Activated T-helper 17 cell treated with anti-CD3 and anti-CD28 coated beads, Interleukin-2, amount 50 U/mL, for 72 hours (primary cell): ENCODE measurements around the gene CDKL2. TPM values are rescaled to one million over a fixed set of nuclear protein-coding genes. Genes with fewer than 3 reads are reported as not detected.
"Not testable (repeated sequence)": the region's sequence is repeated elsewhere in the genome, so short reads cannot be mapped to it uniquely, and the experiment has no call there.

Experiments
- ATAC-seq: fragments of 150-1000 bp; cut with Tn5 transposase; replicated peaks from 2 replicates; pipeline ENCODE4 v1.10.0; 2021; ENCODE audit warnings: mild to moderate bottlenecking, moderate library complexity
- H3K27ac Mint-ChIP-seq: one replicate; pipeline ENCODE4 v1.8.0; 2022; ENCODE audit warnings: mixed read lengths
- H3K27me3 Mint-ChIP-seq: one replicate; pipeline ENCODE4 v1.8.0; 2022; ENCODE audit warnings: mixed read lengths
- H3K36me3 Mint-ChIP-seq: one replicate; pipeline ENCODE4 v1.8.0; 2022; ENCODE audit warnings: low read depth, mild to moderate bottlenecking, mixed read lengths
- H3K4me1 Mint-ChIP-seq: one replicate; pipeline ENCODE4 v1.8.0; 2022; ENCODE audit warnings: mixed read lengths
- H3K4me3 Mint-ChIP-seq: one replicate; pipeline ENCODE4 v1.8.0; 2022; ENCODE audit warnings: mild to moderate bottlenecking, mixed read lengths
- H3K9me3 Mint-ChIP-seq: one replicate; pipeline ENCODE4 v1.8.0; 2022; ENCODE audit warnings: mixed read lengths
- total RNA-seq, 2 donors: library from RNA; stranded (reverse); gene quantifications; one replicate each; pipeline ENCODE4 v1.2.3, GENCODE V29; 2022

The CDKL2 gene
- total RNA-seq, 2 donors from 2014 or later: 2.4 TPM

DNA sequence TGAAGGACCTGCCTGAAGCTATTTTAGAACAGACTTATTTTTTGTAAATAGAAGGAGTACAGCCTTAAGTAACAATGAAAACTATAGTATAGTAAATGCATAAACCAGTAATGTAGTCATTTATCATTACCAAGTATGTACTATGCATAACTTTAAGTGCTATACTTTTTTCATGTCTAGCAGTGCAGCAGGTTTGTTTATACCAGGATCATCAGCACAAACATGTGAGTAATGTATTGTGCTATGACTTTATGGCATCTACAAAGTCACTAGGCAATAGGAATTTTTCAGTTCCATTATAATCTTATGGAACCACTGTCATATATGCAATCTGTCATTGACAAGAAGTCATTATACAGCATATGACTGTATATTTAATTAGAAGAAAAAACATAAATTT is 77.9 kb downstream of the CDKL2 start:
- no peak for ATAC-seq
- Mint-ChIP-seq H3K4me1 (peaks cover 12% of the 10 kb centered on the region), H3K9me3 (no peaks in the 10 kb centered on the region), H3K27ac (no peak overlapping the region), H3K27me3 (peaks cover 3% of the 10 kb centered on the region), H3K4me3 (no peak overlapping the region), H3K36me3 (no peaks in the 10 kb centered on the region)

DNA sequence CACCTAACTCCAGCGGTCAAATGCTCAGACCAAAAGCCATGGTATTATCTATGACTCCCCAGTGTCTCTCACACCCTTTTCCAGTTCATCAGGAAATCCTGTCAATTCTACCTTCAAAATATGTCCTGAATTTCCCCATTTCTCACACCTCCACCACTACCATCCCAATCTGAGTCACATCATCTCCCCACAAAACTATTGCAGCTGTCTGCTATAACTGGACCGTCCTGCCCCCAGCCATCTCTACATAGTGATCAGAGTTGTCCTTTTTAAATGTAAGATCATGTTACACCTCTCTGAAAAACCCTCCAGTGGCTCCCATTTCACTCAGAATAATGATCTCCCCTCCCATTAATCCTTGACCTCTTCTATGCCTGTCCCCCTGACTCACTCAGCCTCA is 81.3 kb downstream of the CDKL2 start:
- ATAC-seq: no peak
- Mint-ChIP-seq H3K36me3 (peaks cover 6% of the 10 kb centered on the region), H3K9me3 (no peaks in the 10 kb centered on the region), H3K4me3 (no peak overlapping the region), H3K4me1 (peaks cover 6% of the 10 kb centered on the region), H3K27me3 (no peaks in the 10 kb centered on the region), H3K27ac (no peak overlapping the region)

DNA sequence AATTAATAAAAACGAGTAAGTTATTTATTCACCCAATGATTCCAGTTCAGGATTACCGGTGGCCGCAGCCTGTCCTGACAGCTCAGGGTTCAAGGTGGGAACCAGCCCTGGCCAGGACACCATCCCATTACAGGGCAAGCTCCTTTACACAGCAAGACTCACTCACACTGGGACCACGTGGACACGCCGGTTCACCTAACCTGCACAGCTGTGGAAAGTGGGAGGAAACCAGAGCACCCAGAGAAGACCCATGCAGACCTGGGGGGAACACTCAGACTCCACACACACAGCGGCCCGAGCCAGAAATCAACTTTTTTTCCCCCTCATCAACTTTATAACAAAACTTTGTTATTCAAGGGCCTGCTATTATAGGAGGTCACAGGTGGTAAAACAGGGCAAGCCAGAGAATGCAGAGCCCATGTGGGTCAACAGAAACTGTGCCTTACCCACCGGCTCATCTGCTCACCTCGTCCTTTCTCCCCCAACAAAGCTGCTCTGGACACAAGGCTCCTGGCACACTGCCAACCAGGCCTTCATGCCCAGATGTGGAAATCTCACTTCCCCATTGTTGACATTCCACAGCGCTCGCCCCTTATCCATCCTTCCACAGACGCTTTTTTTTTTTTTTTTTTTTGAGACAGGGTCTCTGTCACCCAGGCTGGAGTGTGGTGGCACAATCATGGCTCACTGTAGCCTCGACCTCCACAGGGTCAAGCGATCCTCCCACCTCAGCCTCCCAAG is 82.5 kb downstream of the CDKL2 start:
- H3K27ac Mint-ChIP-seq: no peak overlapping the region
- peaks cover 6% of the 10 kb centered on the region for H3K36me3 Mint-ChIP-seq
- no peaks in the 10 kb centered on the region for H3K27me3 Mint-ChIP-seq
- no peak for ATAC-seq
- no peak overlapping the region for H3K4me3 Mint-ChIP-seq
- peaks cover 6% of the 10 kb centered on the region for H3K4me1 Mint-ChIP-seq
- H3K9me3 Mint-ChIP-seq: no peaks in the 10 kb centered on the region

DNA sequence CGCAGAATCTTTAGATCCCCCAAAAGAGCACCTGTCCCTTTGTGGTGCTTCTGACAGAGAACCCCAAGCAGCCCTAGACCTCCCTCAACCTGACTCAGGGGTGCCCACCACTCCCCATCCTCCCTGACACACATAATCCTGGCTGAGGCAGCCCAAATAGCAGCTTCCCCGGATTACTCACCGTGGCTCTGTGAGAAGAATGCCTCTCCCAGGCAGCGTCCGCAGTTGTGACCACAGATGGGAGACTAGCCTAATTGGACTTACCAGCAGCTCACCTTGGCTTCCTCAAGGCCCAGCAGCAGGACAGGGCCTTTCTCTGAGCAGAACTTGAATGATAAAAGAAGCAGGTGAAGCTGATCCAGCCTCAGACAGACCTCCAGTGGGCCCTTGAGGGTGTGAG is 84.8 kb downstream of the CDKL2 start:
- no peaks in the 10 kb centered on the region for H3K27me3 Mint-ChIP-seq
- H3K9me3 Mint-ChIP-seq: no peaks in the 10 kb centered on the region
- peaks cover 14% of the 10 kb centered on the region for H3K36me3 Mint-ChIP-seq
- peaks cover 6% of the 10 kb centered on the region for H3K4me1 Mint-ChIP-seq
- ATAC-seq: no peak
- H3K27ac Mint-ChIP-seq: no peak overlapping the region
- H3K4me3 Mint-ChIP-seq: no peak overlapping the region

DNA sequence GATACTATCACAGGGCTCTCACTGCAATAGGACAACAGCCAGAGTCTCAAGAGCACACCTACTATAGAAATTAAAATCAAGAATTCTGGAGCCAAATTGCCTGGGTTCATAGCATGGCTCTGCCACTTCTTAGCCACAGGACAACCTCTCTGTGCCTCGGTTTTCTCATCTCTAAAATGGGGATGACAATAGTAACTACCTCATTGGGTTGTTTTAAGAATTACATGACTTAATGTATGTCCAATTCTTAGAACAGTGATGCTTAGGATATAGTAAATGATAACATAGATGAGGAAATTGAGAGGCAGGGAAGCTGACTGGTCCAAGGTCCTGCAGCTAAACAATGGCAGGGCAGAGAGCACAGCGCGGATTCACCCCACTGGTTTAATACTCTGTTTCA is 85.5 kb downstream of the CDKL2 start:
- H3K36me3 Mint-ChIP-seq: peaks cover 14% of the 10 kb centered on the region
- no peaks in the 10 kb centered on the region for H3K9me3 Mint-ChIP-seq
- H3K4me3 Mint-ChIP-seq: no peak overlapping the region
- peak overlapping the region; percentile 36 for H3K27ac Mint-ChIP-seq
- H3K27me3 Mint-ChIP-seq: no peaks in the 10 kb centered on the region
- H3K4me1 Mint-ChIP-seq: peaks cover 6% of the 10 kb centered on the region
- no peak for ATAC-seq

DNA sequence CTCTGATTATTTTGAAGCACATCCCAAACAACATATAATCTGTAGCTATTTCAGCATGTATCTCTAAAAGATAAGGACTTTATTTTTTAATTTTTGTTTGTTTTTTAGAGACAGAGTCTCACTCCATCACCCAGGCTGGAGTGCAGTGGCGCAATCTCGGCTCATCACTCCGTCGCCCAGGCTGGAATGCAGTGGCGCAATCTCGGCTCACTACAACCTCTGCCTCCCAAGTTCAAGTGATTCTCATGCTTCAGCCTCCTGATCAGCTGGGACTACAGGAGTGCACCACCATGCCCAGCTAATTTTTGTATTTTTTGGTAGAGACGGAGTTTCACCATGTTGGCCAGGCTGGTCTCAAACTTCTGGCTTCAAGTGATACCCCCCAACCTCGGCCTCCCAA is 86.1 kb downstream of the CDKL2 start:
- H3K9me3 Mint-ChIP-seq, H3K4me3 Mint-ChIP-seq, ATAC-seq, H3K27me3 Mint-ChIP-seq, H3K4me1 Mint-ChIP-seq: not testable (repeated sequence)
- peaks cover 14% of the 10 kb centered on the region for H3K36me3 Mint-ChIP-seq
- H3K27ac Mint-ChIP-seq: peak overlapping the region; percentile 36

DNA sequence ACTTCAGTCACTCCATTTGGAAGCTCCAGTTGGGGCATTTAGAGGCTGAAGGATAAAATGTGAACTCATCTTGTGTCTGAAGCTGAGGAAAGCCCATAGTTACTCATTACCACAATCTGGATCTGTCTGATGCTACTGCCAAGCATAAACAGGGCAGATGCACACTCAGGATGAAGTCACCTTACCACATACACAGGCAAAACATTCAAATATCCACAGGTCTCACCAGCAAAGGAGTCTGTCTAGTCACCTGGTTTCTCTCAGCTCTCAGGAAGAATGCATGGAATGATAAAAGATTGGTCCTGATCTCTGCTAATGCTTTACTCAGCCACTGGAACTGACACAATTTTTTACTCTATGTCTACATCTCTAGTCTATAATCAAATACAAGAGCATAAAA is 87.5 kb downstream of the CDKL2 start:
- no peak overlapping the region for H3K4me3 Mint-ChIP-seq

DNA sequence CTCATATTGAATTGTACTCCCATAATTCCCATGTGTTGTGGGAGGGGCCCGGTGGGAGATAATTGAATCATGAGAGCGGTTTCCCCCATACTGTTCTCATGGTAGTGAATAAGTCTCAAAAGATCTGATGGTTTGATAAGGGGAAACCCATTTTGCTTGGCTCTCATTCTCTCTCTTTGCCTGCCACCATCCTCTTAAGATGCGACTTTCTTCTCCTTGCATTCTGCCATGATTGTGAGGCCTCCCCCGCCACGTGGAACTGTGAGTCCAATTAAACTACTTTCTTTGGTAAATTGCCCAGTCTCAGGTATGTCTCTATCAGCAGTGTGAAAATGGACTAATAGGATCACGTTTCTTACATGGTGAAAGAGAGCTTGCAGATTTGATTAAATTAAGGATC is 93.0 kb downstream of the CDKL2 start:
- Mint-ChIP-seq H3K36me3 (peaks cover 17% of the 10 kb centered on the region), H3K27ac (peak overlapping the region; percentile 37)
- ATAC-seq, H3K4me3 Mint-ChIP-seq, H3K9me3 Mint-ChIP-seq, H3K27me3 Mint-ChIP-seq, H3K4me1 Mint-ChIP-seq: not testable (repeated sequence)

More for the DNA sequence above, 87.5 kb downstream of the CDKL2 start:
- no peaks in the 10 kb centered on the region for H3K9me3 Mint-ChIP-seq
- H3K27ac Mint-ChIP-seq: no peak overlapping the region
- peaks cover 14% of the 10 kb centered on the region for H3K36me3 Mint-ChIP-seq
- H3K4me1 Mint-ChIP-seq: no peaks in the 10 kb centered on the region
- ATAC-seq: peak; percentile 97
- H3K27me3 Mint-ChIP-seq: no peaks in the 10 kb centered on the region

DNA sequence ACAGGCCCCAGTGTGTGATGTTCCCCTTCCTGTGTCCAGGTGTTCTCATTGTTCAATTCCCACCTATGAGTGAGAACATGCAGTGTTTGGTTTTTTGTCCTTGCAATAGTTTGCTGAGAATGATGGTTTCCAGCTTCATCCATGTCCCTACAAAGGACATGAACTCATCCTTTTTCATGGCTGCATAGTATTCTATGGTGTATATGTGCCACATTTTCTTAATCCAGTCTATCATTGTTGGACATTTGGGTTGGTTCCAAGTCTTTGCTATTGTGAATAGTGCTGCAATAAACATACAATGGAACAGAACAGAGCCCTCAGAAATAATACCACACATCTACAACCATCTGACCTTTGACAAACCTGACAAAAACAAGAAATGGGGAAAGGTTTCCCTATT is 96.4 kb downstream of the CDKL2 start:
- H3K4me3 Mint-ChIP-seq, H3K27ac Mint-ChIP-seq, H3K9me3 Mint-ChIP-seq, ATAC-seq, H3K27me3 Mint-ChIP-seq, H3K4me1 Mint-ChIP-seq: not testable (repeated sequence)
- H3K36me3 Mint-ChIP-seq: peaks cover 43% of the 10 kb centered on the region

DNA sequence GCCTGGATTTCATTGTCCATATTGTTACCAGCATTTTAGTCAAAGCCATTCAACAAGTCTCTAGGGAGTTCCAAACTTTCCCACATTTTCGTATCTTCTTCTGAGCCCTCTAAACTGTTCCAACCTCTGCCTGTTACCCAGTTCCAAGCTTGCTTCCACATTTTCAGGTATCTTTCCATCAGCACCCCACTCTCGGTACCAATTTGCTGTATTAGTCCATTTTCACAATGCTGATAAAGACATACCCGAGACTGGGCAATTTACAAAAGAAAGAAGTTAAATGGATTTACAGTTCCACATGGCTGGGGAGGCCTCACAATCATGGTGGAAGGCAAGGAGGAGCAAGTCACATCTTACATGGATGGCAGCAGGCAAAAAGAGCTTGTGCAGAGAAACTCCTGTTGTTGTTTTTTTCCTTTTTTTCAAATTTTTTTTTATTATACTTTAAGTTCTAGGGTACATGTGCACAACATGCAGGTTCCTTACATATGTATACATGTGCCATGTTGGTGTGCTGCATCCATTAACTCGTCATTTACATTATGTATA is 96.9 kb downstream of the CDKL2 start:
- not testable (repeated sequence) for H3K9me3 Mint-ChIP-seq, H3K27ac Mint-ChIP-seq, H3K4me3 Mint-ChIP-seq, ATAC-seq, H3K4me1 Mint-ChIP-seq, H3K27me3 Mint-ChIP-seq
- H3K36me3 Mint-ChIP-seq: peaks cover 47% of the 10 kb centered on the region

DNA sequence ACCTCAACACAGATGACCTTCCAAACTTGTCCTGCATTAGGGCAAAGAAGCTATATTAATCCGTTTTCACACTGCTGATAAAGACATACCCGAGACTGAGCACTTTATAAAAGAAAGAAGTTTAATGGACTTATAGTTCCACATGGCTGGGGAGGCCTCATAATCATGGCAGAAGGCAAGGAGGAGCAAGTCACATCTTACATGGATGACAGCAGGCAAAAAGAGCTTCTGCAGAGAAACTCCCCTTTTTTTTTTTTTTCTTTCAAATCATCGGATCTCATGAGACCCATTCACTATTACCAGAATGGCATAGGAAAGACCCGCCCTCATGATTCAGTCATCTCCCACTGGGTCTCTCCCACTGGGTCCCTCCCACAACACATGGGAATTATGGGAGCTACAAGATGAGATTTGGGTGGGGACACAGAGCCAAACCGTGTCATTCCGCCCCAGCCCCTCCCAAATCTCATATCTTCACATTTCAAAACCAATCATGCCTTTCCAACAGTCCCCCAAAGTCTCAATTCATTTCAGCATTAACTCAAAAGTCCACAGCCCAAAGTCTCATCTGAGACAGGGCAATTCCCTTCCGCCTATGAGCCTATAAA is 98.7 kb downstream of the CDKL2 start:
- H3K4me3 Mint-ChIP-seq, H3K9me3 Mint-ChIP-seq, H3K27me3 Mint-ChIP-seq, ATAC-seq, H3K4me1 Mint-ChIP-seq, H3K27ac Mint-ChIP-seq: not testable (repeated sequence)
- peaks cover 64% of the 10 kb centered on the region for H3K36me3 Mint-ChIP-seq

DNA sequence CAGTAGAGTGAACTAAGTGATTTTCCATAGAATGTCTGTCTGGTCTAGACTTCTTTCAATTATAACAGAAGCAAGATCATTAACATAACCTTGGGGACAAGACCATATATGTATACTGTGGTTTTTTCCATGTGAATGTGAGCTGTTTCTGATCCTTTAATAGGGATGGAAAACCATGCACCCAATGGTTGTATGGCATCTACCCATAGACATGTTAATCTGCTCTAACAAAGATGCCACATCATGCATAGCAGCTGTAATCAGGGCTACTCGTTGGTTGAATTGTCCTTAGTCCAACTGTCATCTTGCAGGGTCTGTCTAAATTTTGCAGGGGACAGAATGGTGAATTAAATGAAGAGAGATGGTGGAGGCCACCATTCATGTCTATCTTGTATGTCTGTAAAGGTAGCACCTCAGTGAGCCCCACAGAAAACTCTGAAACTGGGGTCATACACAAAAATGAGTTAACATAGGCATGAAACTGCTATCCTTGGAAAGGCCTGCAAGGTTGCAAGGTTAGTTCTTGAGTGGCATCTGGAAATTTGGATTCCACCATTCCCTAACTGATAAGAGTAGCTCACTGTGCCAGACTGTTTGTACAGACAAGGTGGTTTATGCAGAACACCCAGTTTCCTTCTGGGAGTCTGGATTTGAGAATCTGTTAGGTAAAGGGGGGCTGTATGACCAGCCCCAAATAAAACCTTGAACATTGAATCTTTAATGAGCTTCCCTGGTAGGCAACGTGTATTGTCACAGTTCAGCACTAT is 99.6 kb downstream of the CDKL2 start:
- no peaks in the 10 kb centered on the region for H3K4me1 Mint-ChIP-seq
- H3K4me3 Mint-ChIP-seq: no peak overlapping the region
- H3K27me3 Mint-ChIP-seq: no peaks in the 10 kb centered on the region
- peaks cover 5% of the 10 kb centered on the region for H3K9me3 Mint-ChIP-seq
- peaks cover 73% of the 10 kb centered on the region for H3K36me3 Mint-ChIP-seq
- ATAC-seq: no peak
- no peak overlapping the region for H3K27ac Mint-ChIP-seq
